Mesendoderm (in vitro differentiated cells): ENCODE results near the gene NR4A3.

Source experiments
- DNase-seq: peaks from one replicate; pipeline ENCODE4 v3.0.0; 2013
- H2AK5ac ChIP-seq: 2 replicates; pipeline ENCODE4 v1.6.1; 2013; ENCODE audit warnings: low read length, inconsistent platforms
- H2BK120ac ChIP-seq: 2 replicates; pipeline ENCODE4 v1.6.1; 2013; ENCODE audit warnings: low read depth, mild to moderate bottlenecking, low read length, moderate library complexity, mixed read lengths
- H2BK15ac ChIP-seq: replicated peaks from 2 replicates; pipeline ENCODE4 v1.6.1; 2013; ENCODE audit warnings: low read depth, mild to moderate bottlenecking, moderate library complexity
- H2BK5ac ChIP-seq: 2 replicates; pipeline ENCODE4 v1.6.1; 2013; ENCODE audit warnings: low read length, inconsistent platforms
- H3K18ac ChIP-seq: 2 replicates; pipeline ENCODE4 v1.6.1; 2013; ENCODE audit warnings: mild to moderate bottlenecking, low read length, mixed read lengths
- H3K23ac ChIP-seq: one replicate; pipeline ENCODE4 v1.6.1; 2013; ENCODE audit warnings: low read length
- H3K27ac ChIP-seq: 2 replicates; pipeline ENCODE4 v1.5.1; 2013; ENCODE audit warnings: low read depth, mild to moderate bottlenecking, inconsistent platforms, low read length, moderate library complexity
- H3K27me3 ChIP-seq: 2 replicates; pipeline ENCODE4 v1.6.1; 2013; ENCODE audit warnings: low read length, control low read depth, mild to moderate bottlenecking, inconsistent platforms; ENCODE audit not compliant: insufficient read depth, poor library complexity
- H3K36me3 ChIP-seq: 2 replicates; pipeline ENCODE4 v1.6.1; 2013; ENCODE audit warnings: low read length, inconsistent platforms; ENCODE audit not compliant: control insufficient read depth, insufficient read depth
- H3K4ac ChIP-seq: one replicate; pipeline ENCODE4 v1.6.1; 2013; ENCODE audit warnings: low read depth, mild to moderate bottlenecking, low read length, moderate library complexity
- H3K4me1 ChIP-seq: 2 replicates; pipeline ENCODE4 v1.6.1; 2013; ENCODE audit warnings: low read depth, low read length, inconsistent platforms; ENCODE audit not compliant: control insufficient read depth
- H3K4me2 ChIP-seq: 2 replicates; pipeline ENCODE4 v1.6.1; 2013; ENCODE audit warnings: low read length
- H3K4me3 ChIP-seq: 2 replicates; pipeline ENCODE4 v1.5.1; 2013; ENCODE audit warnings: mild to moderate bottlenecking, low read length
- H3K56ac ChIP-seq: one replicate; pipeline ENCODE4 v1.6.1; 2013; ENCODE audit warnings: low read length
- H3K79me1 ChIP-seq: 2 replicates; pipeline ENCODE4 v1.6.1; 2013; ENCODE audit warnings: low read length, inconsistent platforms
- H3K79me2 ChIP-seq: 2 replicates; pipeline ENCODE4 v1.6.1; 2013; ENCODE audit warnings: mild to moderate bottlenecking, low read length; ENCODE audit not compliant: control insufficient read depth, insufficient read depth
- H3K9ac ChIP-seq: 2 replicates; pipeline ENCODE4 v1.6.1; 2013; ENCODE audit warnings: low read length, inconsistent platforms
- H4K5ac ChIP-seq: one replicate; pipeline ENCODE4 v1.6.1; 2013; ENCODE audit warnings: low read length
- H4K8ac ChIP-seq: one replicate; pipeline ENCODE4 v1.6.1; 2013; ENCODE audit warnings: low read depth, mild to moderate bottlenecking, control low read depth, low read length, moderate library complexity
- WGBS: extraction: QIAGEN DNeasy Blood & Tissue Kit; methylation state at CpG from one replicate; pipeline ENCODE4 v1.1.7; 2013; ENCODE audit warnings: low lambda C conversion rate, missing lambda C conversion rate; ENCODE audit not compliant: insufficient coverage; ENCODE audit errors: extremely low coverage; 5-methylcytosine and 5-hydroxymethylcytosine counted together

Gene NR4A3

GRCh38 chr9:99826579-99826978 lies 4.9 kb downstream of the NR4A3 start:
- DNase-seq: no peak
- no peak overlapping the region for H3K56ac ChIP-seq
- no peak overlapping the region for H4K5ac ChIP-seq
- no peaks in the 10 kb centered on the region for H3K79me1 ChIP-seq
- peaks cover 58% of the 10 kb centered on the region for H3K27me3 ChIP-seq
- WGBS: no CpG with 5 or more reads among the region's 3 CpGs
- peaks cover 4% of the 10 kb centered on the region for H3K4me1 ChIP-seq
- no peak overlapping the region for H2BK15ac ChIP-seq
- H3K4ac ChIP-seq: no peak overlapping the region
- no peak overlapping the region for H2AK5ac ChIP-seq
- no peak overlapping the region for H2BK120ac ChIP-seq
- H3K23ac ChIP-seq: no peak overlapping the region
- no peak overlapping the region for H4K8ac ChIP-seq
- no peak overlapping the region for H3K18ac ChIP-seq
- H3K9ac ChIP-seq: no peak overlapping the region
- no peak overlapping the region for H2BK5ac ChIP-seq
- no peak overlapping the region for H3K4me3 ChIP-seq
- no peaks in the 10 kb centered on the region for H3K36me3 ChIP-seq
- no peaks in the 10 kb centered on the region for H3K79me2 ChIP-seq
- no peak overlapping the region for H3K27ac ChIP-seq
- H3K4me2 ChIP-seq: no peak overlapping the region

GRCh38 chr9:99827244-99827643 lies 5.6 kb downstream of the NR4A3 start:
- Histone ChIP-seq H3K4me3 (no peak overlapping the region), H3K4ac (no peak overlapping the region), H3K27me3 (peaks cover 58% of the 10 kb centered on the region), H3K79me1 (no peaks in the 10 kb centered on the region), H4K8ac (no peak overlapping the region), H2AK5ac (no peak overlapping the region), H2BK120ac (no peak overlapping the region), H2BK15ac (no peak overlapping the region), H3K56ac (no peak overlapping the region), H3K18ac (no peak overlapping the region), H3K4me1 (peaks cover 4% of the 10 kb centered on the region), H3K9ac (no peak overlapping the region), H3K36me3 (no peaks in the 10 kb centered on the region), H3K23ac (no peak overlapping the region), H4K5ac (no peak overlapping the region), H3K4me2 (no peak overlapping the region), H3K79me2 (no peaks in the 10 kb centered on the region), H2BK5ac (no peak overlapping the region), H3K27ac (no peak overlapping the region)
- WGBS: no CpG with 5 or more reads among the region's 2 CpGs
- DNase-seq: no peak

GRCh38 chr9:99828054-99828416 lies 6.3 kb downstream of the NR4A3 start:
- Histone ChIP-seq H3K9ac (no peak overlapping the region), H3K79me1 (no peaks in the 10 kb centered on the region), H2BK5ac (no peak overlapping the region), H3K18ac (no peak overlapping the region), H4K8ac (no peak overlapping the region), H4K5ac (no peak overlapping the region), H3K56ac (peak overlapping the region; percentile 71), H3K4ac (no peak overlapping the region), H3K27ac (no peak overlapping the region), H3K23ac (no peak overlapping the region), H2AK5ac (no peak overlapping the region), H2BK120ac (no peak overlapping the region), H3K27me3 (peaks cover 56% of the 10 kb centered on the region), H3K4me3 (no peak overlapping the region), H3K79me2 (no peaks in the 10 kb centered on the region), H3K4me1 (peaks cover 4% of the 10 kb centered on the region), H3K36me3 (no peaks in the 10 kb centered on the region), H2BK15ac (no peak overlapping the region), H3K4me2 (no peak overlapping the region)
- DNase-seq: no peak
- WGBS: no CpG with 5 or more reads among the region's 15 CpGs

GRCh38 chr9:99828417-99829176 lies 6.9 kb downstream of the NR4A3 start:
- WGBS: no CpG with 5 or more reads among the region's 78 CpGs
- Histone ChIP-seq H2BK120ac (no peak overlapping the region), H2AK5ac (no peak overlapping the region)

GRCh38 chr9:99831857-99832557 lies 10.3 kb downstream of the NR4A3 start:
- Histone ChIP-seq H3K27ac (no peak overlapping the region), H4K5ac (no peak overlapping the region), H3K36me3 (no peaks in the 10 kb centered on the region), H2AK5ac (no peak overlapping the region), H3K27me3 (peaks cover 25% of the 10 kb centered on the region), H3K9ac (no peak overlapping the region), H3K4me3 (no peak overlapping the region), H3K79me2 (no peaks in the 10 kb centered on the region), H3K4me2 (no peak overlapping the region), H2BK5ac (no peak overlapping the region), H4K8ac (no peak overlapping the region), H2BK120ac (no peak overlapping the region), H3K79me1 (no peaks in the 10 kb centered on the region), H2BK15ac (no peak overlapping the region), H3K56ac (no peak overlapping the region), H3K4ac (no peak overlapping the region), H3K18ac (no peak overlapping the region), H3K4me1 (peaks cover 5% of the 10 kb centered on the region), H3K23ac (no peak overlapping the region)
- DNase-seq: no peak
- no CpG with 5 or more reads among the region's 3 CpGs for WGBS

More at GRCh38 chr9:99828417-99829176, 6.9 kb downstream of the NR4A3 start:
- DNase-seq: peak; percentile 53
- no peaks in the 10 kb centered on the region for H3K36me3 ChIP-seq
- peaks cover 4% of the 10 kb centered on the region for H3K4me1 ChIP-seq
- H3K4me2 ChIP-seq: peak overlapping the region; percentile 70
- no peaks in the 10 kb centered on the region for H3K79me1 ChIP-seq
- no peak overlapping the region for H2BK15ac ChIP-seq
- no peak overlapping the region for H3K9ac ChIP-seq
- H3K27ac ChIP-seq: no peak overlapping the region
- no peak overlapping the region for H3K18ac ChIP-seq
- no peak overlapping the region for H3K23ac ChIP-seq
- no peak overlapping the region for H4K8ac ChIP-seq
- H3K27me3 ChIP-seq: peaks cover 52% of the 10 kb centered on the region
- no peak overlapping the region for H2BK5ac ChIP-seq
- no peak overlapping the region for H3K4me3 ChIP-seq
- no peak overlapping the region for H3K4ac ChIP-seq
- no peak overlapping the region for H4K5ac ChIP-seq
- no peaks in the 10 kb centered on the region for H3K79me2 ChIP-seq
- peak overlapping the region; percentile 71 for H3K56ac ChIP-seq
